Common myeloid progenitor, CD34-positive (primary cell): ENCODE data around the gene CATSPERD. TPM values are rescaled to one million over a fixed set of nuclear protein-coding genes. Genes with fewer than 3 reads are reported as not detected.

Experiments used
- CTCF ChIA-PET: fragments of 350-600 bp; sonication (Branson Sonifier 250); formaldehyde crosslinking; loops from one replicate; lab custom pipeline; 2021; ENCODE audit warnings: antibody characterized with exemption; lab: Charles Lee
- POLR2A ChIA-PET: fragments of 350-600 bp; sonication (Branson Sonifier 250); formaldehyde crosslinking; loops from one replicate; lab custom pipeline; 2021; ENCODE audit warnings: antibody characterized with exemption; lab: Charles Lee
- DNase-seq, 3 donors: peaks; one replicate each; pipeline versions ENCODE4 v3.0.0 to v3.0.0-alpha.2; 2013
- H3K27ac ChIP-seq, 2 experiments: 1 replicate in 1 of 2; 2 replicates in 1 of 2; pipeline ENCODE4 v1.7.0; 2013; ENCODE audit warnings: inconsistent platforms in 2 of 2, low read length in 2 of 2, mild to moderate bottlenecking in 2 of 2, low read depth in 1 of 2, moderate library complexity in 1 of 2; ENCODE audit not compliant: severe bottlenecking in 2 of 2, insufficient read depth in 1 of 2, poor library complexity in 1 of 2
- H3K27me3 ChIP-seq, 5 experiments: replicated peaks in 2 of 5; 1 replicate in 3 of 5; 2 replicates in 2 of 5; pipeline versions ENCODE4 v1.6.1 to v1.7.0; 2013; ENCODE audit warnings: low read length in 4 of 5, mild to moderate bottlenecking in 2 of 5, moderate library complexity in 2 of 5, inconsistent platforms in 1 of 5; ENCODE audit not compliant: insufficient read depth in 5 of 5, control insufficient read depth in 4 of 5
- H3K36me3 ChIP-seq, 4 experiments: 1 replicate in 2 of 4; 2 replicates in 2 of 4; pipeline versions ENCODE4 v1.6.1 to v1.7.0; 2013; ENCODE audit warnings: low read length in 3 of 4, control low read depth in 1 of 4, mild to moderate bottlenecking in 1 of 4; ENCODE audit not compliant: control insufficient read depth in 4 of 4, insufficient read depth in 4 of 4
- H3K4me1 ChIP-seq, 4 experiments: 1 replicate in 3 of 4; 2 replicates in 1 of 4; pipeline versions ENCODE4 v1.6.1 to v1.7.1; 2013; ENCODE audit warnings: low read length in 3 of 4, mild to moderate bottlenecking in 3 of 4, control low read depth in 1 of 4, inconsistent platforms in 1 of 4, moderate library complexity in 1 of 4; ENCODE audit not compliant: control insufficient read depth in 4 of 4, insufficient read depth in 4 of 4; ENCODE audit errors: control extremely low read depth in 1 of 4
- H3K4me3 ChIP-seq, 7 experiments: 1 replicate in 4 of 7; 2 replicates in 3 of 7; pipeline versions ENCODE4 v1.5.1 to v1.7.0; 2013; ENCODE audit warnings: mild to moderate bottlenecking in 7 of 7, low read length in 6 of 7, moderate library complexity in 6 of 7, inconsistent platforms in 2 of 7, low read depth in 2 of 7, control low read depth in 1 of 7; ENCODE audit not compliant: insufficient read depth in 4 of 7, control insufficient read depth in 1 of 7; ENCODE audit errors: extremely low read depth in 1 of 7
- H3K9me3 ChIP-seq, 5 experiments: 1 replicate in 4 of 5; 2 replicates in 1 of 5; pipeline versions ENCODE4 v1.6.1 to v1.7.1; 2013; ENCODE audit warnings: low read length in 4 of 5, mild to moderate bottlenecking in 2 of 5, inconsistent platforms in 1 of 5, low read depth in 1 of 5, moderate library complexity in 1 of 5; ENCODE audit not compliant: control insufficient read depth in 4 of 5, insufficient read depth in 2 of 5; ENCODE audit errors: control extremely low read depth in 1 of 5
- WGBS: methylation state at CpG from one replicate; pipeline ENCODE4 v1.1.5; 2013; ENCODE audit not compliant: insufficient coverage; 5-methylcytosine and 5-hydroxymethylcytosine counted together
- polyA plus RNA-seq: library from polyadenylated mRNA; unstranded; fragments of 120-200 nt; gene quantifications from one replicate; pipeline ENCODE4 v1.2.1, GENCODE V29; 2013

The CATSPERD gene, protein sequence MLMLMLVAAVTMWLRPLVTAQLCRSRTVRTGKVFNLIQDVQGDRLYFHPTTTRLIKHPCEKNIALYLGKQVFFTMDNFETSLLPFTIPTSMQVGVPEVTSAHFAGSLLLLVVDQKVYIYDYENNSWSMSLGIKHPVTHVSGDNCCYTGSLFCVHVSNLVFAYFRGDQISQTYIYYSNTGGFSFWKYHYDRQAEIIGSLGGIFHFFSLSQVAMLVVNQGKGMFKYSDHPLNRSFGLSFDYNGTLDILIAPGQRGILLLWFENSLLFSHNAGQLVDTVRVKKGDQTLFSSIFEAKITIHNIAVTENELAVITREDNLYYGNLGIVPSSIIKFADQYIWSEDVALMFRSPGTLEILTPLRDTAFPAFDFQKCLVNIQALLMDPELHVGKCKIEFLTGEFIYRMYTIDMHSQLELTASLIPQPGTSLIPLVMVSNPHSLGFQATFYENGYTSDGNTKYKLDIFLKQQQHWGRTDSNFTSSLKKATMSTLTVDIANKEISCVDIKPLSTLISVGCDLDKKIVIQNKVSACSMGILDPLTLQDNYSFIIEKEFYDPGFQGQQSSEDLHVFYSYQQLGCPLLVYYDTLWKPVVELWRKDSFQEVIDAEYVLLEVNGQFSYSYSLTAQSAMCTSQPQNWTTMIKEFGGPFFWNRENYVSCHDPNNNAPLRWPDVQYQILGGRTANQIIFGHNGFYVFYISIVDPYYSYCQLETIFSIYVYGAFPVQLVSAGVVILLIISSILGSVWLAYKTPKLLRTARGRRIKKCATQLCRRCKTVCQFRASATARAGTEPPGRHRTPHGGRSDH
- not detected for polyA plus RNA-seq

DNA sequence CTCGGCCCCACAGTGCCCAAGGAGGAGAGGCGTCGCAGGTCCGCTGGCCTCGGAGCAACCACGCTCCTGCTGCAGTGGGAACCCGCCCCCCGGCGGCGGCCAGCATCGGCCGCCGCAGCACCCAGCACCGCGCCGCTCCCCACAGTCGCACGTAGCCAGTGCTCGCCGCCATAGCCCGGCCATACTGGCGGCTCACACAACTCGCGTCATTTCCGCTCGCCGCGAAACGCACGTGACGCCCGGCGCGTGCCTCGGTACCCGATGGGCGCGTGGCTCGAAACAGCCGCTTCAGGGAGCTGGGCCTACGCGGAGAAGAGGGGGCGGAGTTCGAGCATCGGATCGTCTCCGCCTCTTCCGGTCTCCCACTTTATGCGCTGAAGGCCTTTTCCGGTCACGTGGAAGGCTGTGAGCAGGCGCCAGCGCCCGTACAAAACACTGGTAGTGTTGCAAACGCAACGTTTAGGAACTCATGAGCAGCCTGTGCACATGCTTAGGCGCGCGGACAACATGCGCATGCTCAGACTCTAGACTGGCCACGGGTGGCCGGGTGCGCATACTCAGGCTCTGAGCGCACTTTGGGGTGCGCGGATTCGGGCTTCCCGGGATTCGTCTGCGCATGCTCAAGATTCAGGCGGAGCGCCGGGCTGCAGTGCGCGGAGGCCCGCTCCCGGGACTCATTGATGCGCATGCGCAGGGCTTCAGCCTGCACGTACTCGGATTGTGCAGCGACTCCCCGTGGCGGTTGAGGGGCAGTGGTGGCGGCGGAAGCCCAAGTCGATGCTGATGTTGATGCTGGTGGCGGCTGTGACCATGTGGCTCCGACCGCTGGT is at the start of gene CATSPERD, which contains the start of gene LONP1:
Gene CATSPERD, plus strand, starts transcription at position 677 of the 830 bp plus-strand sequence. Its CDS starts 101 bp downstream, at position 778.
Gene LONP1, minus strand, starts transcription at position 186 of the 830 bp plus-strand sequence. Its CDS starts 14 bp downstream, at position 172.
- ChIA-PET POLR2A (interaction anchor here (0.6 to 1.0 kb wide), 6 partner anchors 9 to 131 kb away, joined by 3 to 8 read pairs (median 4); partner anchors contain the start of gene RPL36), CTCF (interaction anchor here (0.5 to 2.6 kb wide), 4 partner anchors 12 to 149 kb away, joined by 3 to 16 read pairs (median 3); partner anchors contain the start of gene RPL36)
- H3K4me3 ChIP-seq = peak within 1 kb of the TSS; percentile 65 to 96 (median 92)
- peaks cover 0 to 10% (median 7%) of the 10 kb centered on the region in 4 experiments for H3K36me3 ChIP-seq
- H3K4me1 ChIP-seq = peaks cover 4 to 26% (median 18%) of the 10 kb centered on the region in 4 experiments
- WGBS = 0% methylated on average over 83 of the region's 90 CpGs
- H3K27ac ChIP-seq = peak within 1 kb of the TSS; percentile 84 to 93
- no peaks in the 10 kb centered on the region for H3K27me3 ChIP-seq
- H3K9me3 ChIP-seq = no peaks in the 10 kb centered on the region
- peak; percentile 99 to 100 (median 99) for DNase-seq

DNA sequence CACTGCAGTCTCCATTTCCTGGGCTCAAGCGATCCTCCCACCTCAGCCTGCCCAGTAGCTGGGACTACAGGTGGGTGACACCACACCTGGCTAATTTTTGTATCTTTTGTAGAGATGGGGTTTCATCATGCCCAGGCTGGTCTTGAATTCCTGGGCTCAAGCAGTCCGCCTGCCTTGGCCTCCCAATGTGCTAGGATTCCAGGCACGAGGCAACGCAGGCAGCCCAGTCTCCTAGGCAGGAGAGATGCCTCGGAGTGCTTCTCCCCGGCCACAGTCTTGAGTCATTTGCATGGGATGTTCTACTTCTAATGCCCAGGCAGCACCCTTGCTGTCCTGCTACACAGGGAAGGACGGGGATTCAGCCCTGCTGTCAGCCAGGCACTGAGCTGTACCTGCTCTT is 48.8 kb upstream of the CATSPERD start:
- Histone ChIP-seq H3K27me3 (no peaks in the 10 kb centered on the region), H3K27ac (no peak overlapping the region), H3K4me1 (no peaks in the 10 kb centered on the region), H3K4me3 (no peak overlapping the region), H3K9me3 (no peaks in the 10 kb centered on the region), H3K36me3 (peaks cover 2 to 46% (median 26%) of the 10 kb centered on the region in 4 experiments)
- DNase-seq = no peak
- ChIA-PET POLR2A (interaction anchor here (0.8 kb wide), 1 partner anchor 10 kb away, joined by 3 read pairs; no protein-coding TSS in a partner anchor), CTCF (interaction anchor here (0.7 to 1.5 kb wide), 3 partner anchors 17 to 243 kb away, joined by 3 read pairs; no protein-coding TSS in a partner anchor)
- 100% methylated on average over 7 of the region's 7 CpGs for WGBS

DNA sequence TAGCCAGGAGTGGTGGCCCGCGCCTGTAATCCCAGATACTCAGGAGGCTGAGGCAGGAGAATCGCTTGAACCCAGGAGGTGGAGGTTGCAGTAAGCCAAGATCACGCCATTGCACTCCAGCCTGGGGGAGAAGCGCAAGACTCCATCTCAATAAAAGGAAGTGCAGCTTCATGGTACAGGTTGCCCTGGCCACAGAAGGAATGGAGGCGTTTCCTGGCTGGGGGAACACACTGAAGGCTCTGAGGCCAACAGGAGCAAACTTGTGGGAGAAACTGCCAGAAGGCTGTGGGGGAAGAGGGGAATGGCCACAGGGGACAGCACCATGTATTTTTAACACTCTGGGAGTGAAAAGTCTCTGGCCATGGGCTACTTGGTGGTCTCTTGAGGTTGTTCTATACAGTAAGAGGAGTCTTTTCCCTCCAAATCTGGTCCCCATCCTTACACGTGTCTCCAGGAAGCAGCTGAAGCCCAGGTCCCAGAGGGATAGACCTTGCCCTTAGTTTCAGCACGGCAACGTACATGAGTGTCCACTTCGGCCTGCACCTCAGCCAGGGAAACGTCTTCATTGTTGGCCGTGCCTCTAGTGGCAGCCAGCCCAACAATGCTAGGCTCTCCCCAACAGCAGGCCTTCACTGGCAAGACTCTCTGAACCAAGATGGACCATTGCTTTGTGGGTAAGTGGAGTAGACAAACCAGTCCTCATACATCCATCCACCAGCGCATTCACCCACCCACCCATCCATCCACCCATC is 47.6 kb upstream of the CATSPERD start:
- peaks cover 0 to 44% (median 15%) of the 10 kb centered on the region in 4 experiments for H3K36me3 ChIP-seq
- DNase-seq = no peak
- ChIA-PET POLR2A (no interaction called here), CTCF (interaction anchor here (0.7 kb wide), 1 partner anchor 261 kb away, joined by 3 read pairs; no protein-coding TSS in a partner anchor)
- WGBS = 99% methylated on average over 12 of the region's 13 CpGs
- H3K4me3 ChIP-seq = no peak overlapping the region
- no peak overlapping the region for H3K27ac ChIP-seq
- H3K4me1 ChIP-seq = no peaks in the 10 kb centered on the region
- no peaks in the 10 kb centered on the region for H3K9me3 ChIP-seq
- no peaks in the 10 kb centered on the region for H3K27me3 ChIP-seq

DNA sequence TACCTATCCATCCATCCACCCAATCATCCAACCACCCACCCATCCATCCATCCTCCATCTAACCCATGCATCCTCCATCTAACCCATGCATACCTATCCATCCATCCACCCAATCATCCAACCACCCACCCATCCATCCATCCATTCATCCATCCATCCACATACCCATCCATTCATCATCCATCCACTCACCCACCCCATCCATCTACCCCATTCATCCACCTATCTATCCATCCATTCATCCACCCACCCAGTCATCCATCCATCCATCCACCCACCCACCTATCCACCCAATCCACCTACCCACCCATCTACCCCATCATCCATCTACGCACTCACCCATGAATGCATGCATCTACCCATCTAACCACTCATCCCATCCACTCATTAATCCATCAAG is 46.7 kb upstream of the CATSPERD start:
- no peaks in the 10 kb centered on the region for H3K4me1 ChIP-seq
- ChIA-PET CTCF (no interaction called here), POLR2A (no interaction called here)
- H3K9me3 ChIP-seq = no peaks in the 10 kb centered on the region
- no peak overlapping the region for H3K27ac ChIP-seq
- no peaks in the 10 kb centered on the region for H3K27me3 ChIP-seq
- H3K36me3 ChIP-seq = peaks cover 0 to 44% (median 12%) of the 10 kb centered on the region in 4 experiments
- WGBS = 100% methylated on average over 1 of the region's 1 CpG
- no peak overlapping the region for H3K4me3 ChIP-seq
- DNase-seq = no peak

DNA sequence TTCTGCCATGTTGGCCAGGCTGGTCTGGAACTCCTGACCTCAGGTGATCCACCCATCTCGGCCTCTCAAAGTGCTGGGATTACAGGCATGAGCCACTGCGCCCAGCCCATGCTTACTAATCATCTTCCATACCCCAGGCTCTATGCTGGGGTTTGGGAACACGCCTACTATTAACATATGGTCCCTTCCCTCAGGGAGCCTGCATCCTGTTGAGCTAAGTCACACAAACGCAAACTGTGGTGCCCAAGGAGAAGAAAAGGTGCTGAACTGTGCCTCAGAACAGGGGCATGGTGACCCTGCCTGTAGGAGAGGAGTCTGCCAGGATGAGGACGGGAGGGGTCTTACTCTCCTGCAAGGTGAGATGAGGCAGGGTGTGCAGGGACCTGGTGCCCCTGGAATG is 45.7 kb upstream of the CATSPERD start:
- DNase-seq = no peak
- no peaks in the 10 kb centered on the region for H3K9me3 ChIP-seq
- H3K36me3 ChIP-seq = peaks cover 0 to 34% (median 8%) of the 10 kb centered on the region in 4 experiments
- POLR2A ChIA-PET = interaction anchor here (0.5 kb wide), 1 partner anchor 52 kb away, joined by 3 read pairs; the partner anchor contains the start of genes SAFB and SAFB2
- H3K27ac ChIP-seq = no peak overlapping the region
- H3K4me3 ChIP-seq = no peak overlapping the region
- WGBS = 100% methylated on average over 4 of the region's 5 CpGs
- CTCF ChIA-PET = no interaction called here
- H3K27me3 ChIP-seq = no peaks in the 10 kb centered on the region
- H3K4me1 ChIP-seq = peaks cover 0 to 6% (median 6%) of the 10 kb centered on the region in 4 experiments
